Measurements from ENCODE around the gene SLF2. TPM values are rescaled to one million over a fixed set of nuclear protein-coding genes. Genes with fewer than 3 reads are reported as not detected.
"Not testable (repeated sequence)": the region's sequence is repeated elsewhere in the genome, so short reads cannot be mapped to it uniquely, and the experiment has no call there.

Gene SLF2
- total RNA-seq, 1 donor from 2014 or later, result 81.5 TPM

DNA sequence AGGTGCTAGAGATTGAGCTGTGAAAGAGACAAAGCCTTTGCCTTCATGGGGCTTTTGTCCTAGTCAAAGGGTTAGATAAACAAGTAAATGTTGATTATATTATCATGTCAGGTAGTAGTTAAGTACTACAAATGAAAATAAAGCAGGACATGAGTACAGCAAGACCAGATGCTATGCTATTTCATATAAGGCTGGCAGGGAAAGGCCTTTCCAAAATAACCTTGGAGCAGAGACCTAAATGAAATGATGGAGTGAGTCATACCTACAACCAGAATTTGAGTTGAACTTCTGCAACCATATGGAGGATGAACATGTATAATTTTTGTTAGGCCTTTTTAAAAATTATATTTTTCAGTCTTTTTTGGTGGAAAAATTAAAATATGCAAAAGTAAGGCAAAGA, 33.0 kb downstream of the SLF2 start:
- no peak for DNase-seq (ENCODE audit: low read depth)

DNA sequence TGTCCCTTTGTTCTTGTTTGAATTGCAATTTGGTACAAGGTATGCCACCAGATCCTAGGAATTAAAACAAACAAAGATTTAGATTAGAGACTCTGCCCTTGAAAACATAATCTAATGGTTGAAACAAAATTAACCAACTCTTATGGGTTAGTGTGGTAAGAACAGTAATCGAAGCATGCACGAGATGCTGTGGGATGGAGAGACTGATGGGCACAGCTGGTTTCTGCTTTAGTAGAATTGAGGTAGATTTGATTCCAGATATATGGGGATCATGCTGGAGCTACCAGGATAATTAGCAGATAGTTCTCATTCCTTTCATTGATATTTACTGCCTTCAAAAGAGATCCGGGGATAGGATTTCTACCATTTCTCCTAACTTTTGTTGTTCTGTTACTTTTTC, 36.2 kb downstream of the SLF2 start:
- DNase-seq (ENCODE audit: low read depth), result peak; percentile 67

DNA sequence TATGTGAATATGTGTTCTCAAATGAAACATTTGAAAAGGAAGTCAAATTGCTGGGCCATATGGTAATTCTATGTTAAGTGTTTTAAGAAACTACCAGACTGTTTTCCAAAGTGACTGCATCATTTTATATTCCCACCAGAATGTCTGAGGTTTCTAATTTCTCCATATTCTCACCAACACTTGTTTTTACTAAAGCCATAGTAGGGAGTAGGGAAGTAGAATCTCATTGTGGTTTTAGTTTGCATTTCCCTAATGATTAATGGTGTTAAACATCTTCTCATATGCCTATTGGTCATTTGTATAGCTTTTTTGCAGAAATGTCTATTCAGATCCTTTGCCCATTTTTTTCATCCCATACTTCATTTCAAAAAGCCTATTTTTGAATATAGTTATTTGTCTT, 47.5 kb downstream of the SLF2 start:
- no peak for DNase-seq (ENCODE audit: low read depth)

DNA sequence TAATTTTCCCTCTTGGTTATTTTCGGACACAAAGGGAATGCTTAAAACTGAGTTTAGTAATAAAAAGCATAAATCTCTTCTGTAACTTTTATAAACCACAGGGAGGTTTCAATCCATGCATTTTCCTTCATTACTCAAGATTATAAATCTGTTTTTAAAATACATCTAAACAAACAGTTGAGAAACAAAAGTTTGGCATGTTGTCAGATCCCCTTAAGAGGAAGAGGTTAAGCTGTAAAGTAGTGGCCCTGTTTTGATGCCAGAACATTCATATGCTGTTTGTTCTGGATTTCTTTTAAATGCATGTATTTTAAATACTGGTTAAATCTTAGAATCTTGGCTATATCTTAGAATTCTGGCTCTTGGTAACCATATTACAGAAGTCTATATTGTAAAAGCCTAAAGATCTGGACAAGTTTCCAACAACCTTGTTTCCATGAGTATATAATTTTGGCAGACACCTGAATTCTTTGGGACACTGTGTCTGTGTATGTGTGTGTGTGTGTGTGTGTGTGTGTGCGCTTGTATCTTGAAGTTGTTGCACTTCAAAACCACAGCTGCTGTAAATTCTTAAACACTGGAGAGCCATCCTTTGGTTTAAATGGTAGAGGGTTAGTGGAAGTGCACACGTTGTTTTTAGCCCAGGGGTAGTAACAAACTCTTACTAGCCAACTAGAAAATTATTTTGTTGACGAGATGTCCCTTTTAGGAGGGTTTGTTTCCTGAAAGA, 49.8 kb downstream of the SLF2 start:
- no peak for DNase-seq (ENCODE audit: low read depth)

DNA sequence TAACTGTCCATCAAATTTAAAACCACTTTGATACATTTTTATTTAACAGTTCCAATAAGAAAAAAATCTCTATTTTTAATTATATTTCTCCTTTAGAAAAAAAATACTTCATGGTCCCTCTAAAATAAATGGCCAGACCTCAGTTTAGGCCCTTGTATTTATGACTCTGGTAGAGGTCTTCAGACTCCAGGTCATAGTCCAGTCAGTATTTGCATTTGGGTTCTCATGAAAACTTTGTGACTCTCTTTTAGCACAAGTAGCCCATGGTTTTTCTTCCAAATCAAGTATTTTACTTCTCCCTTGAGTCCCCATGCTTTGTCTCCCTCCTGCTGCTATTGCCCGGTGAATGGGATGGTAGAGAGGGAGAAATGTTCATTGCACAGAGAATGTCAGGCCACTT, 51.1 kb downstream of the SLF2 start:
- DNase-seq (ENCODE audit: low read depth), result no peak

DNA sequence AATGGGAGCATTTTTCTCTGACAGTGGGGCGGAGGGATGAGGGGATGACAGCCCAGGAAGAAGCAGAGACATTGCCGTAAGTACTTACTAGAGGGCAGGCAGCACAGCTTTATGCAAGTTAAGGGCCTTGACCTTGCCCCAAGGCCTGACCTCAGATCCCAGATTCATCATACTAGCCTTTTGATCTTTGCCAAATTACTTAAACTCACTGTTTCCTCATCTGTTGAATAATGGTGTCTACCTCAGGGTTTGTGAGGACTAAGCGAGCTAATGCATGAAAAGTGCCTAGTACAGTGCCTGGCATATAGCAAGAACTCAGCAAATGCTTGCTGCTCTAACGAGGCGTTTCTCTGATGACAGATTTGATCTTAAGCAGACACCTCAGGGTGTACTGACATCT, 53.1 kb downstream of the SLF2 start:
- DNase-seq (ENCODE audit: low read depth), result no peak

DNA sequence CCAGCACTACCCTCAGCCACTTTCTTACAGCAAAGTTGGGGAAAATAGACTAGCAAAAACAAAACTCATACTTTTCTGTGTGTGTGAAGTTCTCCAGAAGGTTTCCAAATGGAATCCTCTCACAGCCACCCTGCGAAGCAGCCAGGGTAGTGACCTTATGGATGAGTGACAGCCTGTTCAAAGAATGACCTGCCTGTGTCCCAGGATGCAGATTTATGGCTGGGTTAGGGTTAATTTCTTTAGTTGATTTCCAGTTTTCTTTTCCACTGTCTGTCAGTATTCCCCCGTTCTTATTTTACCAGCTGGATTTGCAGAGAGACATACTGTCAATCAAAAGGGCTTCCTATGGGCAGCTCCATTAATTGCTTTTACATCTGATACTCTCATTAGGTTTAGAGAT, 54.1 kb downstream of the SLF2 start:
- DNase-seq (ENCODE audit: low read depth), result no peak

DNA sequence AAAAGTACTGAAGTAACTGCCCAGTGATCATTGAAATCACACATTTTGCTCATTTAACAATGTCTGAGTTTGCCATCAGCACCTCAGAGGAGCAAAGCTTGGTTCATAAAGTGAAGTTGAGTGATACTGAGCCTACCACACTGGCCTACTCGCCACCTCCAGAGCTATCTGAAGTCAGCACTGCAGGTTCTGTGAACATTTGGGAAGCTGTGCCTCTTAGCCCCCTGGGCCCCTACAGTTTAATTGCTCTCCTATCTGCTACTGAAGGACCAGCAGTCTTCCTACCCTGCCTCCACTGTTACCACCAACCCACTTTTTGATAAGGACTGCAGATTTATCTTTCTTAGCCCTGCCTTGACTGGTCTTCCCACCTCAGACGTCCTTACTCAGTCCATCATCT, 54.6 kb downstream of the SLF2 start:
- DNase-seq (ENCODE audit: low read depth), result no peak

DNA sequence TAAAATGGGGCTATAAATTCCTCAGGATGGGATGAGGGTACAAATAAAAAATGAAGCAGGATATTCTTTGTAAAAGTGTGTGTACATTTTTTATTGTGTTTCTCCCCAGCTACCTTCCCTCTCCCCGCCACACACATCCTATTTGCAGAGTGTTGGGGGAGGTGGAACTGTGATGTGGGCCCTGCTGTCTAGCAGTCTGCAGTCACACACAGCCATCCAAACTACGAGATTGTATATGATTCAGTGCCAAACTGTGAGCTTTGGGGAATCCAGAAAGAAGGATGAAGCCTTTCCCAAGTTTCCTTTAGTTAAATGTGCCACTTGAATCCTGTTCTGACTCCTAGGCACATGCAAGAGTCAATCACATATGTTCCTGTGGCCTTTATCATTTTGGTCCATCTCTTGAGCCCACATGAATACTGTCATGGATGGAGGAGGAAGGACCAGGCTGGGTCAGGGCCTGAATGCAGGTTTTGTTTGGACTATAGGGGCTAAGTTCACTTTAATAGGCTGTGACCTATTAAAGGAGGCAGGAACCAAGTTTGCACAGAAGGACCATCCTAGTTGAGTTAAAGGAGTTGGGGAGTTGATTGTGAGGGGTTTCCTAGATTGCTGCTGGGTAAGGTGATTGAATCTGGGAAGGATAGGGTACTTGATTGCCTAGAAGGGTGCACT, 55.4 kb downstream of the SLF2 start:
- DNase-seq (ENCODE audit: low read depth), result no peak

DNA sequence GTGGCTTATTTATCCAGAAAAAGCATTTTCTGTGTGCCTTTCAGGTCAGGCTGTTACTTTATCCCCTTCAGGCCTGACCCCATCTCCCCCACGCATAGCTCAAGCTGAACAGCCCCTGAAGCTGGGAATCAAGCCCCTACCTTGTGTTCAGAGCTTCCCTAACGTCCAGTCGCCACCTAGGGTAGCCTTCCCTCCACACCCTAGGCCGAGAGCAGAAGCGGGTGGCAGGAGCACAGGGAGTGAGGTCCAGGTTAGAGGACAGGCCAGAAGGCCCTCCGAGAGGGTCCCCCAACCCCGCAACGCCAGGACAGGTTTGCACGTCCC, 56.1 kb downstream of the SLF2 start:
- DNase-seq (ENCODE audit: low read depth), result no peak

DNA sequence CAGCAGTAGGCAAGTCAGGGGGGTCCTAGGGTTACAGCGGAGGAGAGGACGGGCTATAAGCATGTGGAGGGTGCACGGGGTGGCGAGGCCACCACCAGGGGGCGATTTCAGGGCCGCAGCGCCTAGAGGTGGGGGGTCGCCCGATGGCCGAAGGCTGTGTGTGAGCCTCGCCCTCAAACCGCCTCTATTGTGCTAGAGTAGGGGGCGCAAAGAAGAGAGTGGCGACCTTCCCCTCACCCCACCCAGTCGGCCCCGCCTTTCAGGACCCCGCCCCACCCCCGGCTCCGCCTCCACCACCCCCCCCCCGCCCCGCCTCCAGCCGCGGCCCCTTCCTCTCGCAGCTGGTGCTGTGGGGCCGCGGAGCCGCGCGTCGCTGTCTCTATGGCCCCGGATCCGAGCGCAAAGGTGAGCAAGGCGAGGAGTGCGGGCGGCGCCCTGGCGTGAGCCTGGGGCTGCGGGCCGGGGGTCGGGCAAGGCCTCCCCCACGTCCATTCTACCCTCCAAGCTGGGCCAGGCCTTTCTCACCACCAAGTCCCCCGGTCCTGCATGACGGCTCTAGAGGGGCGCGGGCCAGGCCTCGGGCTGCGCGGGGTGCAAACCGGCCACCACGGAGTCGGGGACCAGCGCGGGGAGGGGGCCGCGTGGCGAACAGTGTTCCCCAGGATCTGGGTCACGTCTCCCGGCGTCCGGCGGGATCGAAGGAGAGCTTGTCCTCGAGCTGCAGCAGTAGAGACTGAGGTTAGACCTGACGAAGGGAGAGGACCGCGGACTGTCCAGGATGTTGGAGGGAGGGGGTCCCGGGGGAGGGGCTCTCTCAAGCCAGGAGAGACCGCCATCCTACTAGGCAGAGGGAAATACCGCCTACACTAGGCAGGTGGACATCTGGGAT, 56.7 kb downstream of the SLF2 start, which contains the start of gene SEMA4G:
SEMA4G (plus strand) TSS at position 318 of the 889 bp plus-strand sequence. CDS start 3,409 bp downstream, outside the sequence.
- DNase-seq (ENCODE audit: low read depth), result peak; percentile 38

DNA sequence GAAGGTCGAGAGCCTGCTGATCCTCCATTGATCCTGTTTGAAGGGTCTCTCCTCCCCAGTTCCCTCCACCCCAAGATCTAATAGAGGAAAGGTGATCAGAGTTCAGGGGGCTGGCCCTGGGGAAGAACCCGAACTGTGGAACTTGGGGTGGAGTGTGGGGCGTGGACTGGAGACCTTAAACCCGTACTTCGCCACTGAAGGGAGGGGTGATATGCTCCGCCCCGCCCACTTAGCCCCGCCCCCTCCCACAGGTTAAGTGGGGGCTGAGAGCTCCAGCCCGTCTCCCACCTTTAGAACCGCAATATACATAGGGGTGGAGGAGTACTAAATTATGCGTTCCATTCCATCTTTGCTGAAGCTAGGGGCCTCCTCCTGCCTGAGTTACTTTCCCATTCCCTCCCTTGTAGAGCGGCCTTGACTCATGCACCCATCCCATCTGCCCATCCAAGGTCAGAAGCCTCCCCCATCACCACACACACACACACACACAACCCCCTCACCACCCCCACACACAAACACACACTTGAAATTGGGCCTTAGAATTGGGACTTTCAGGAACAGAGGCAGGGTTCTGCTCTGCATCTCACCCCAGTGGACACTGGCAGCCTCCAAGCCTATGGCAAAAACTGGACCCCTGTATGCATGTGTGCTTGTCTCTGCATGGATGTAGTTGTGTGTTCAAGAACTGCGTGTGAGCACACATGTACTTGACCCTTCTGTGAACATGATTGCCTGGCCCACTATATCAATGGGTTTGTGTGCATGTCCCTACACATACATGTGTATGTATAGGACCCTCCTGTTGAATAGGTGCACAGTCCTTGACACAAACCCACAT, 57.5 kb downstream of the SLF2 start:
- no peak for DNase-seq (ENCODE audit: low read depth)

DNA sequence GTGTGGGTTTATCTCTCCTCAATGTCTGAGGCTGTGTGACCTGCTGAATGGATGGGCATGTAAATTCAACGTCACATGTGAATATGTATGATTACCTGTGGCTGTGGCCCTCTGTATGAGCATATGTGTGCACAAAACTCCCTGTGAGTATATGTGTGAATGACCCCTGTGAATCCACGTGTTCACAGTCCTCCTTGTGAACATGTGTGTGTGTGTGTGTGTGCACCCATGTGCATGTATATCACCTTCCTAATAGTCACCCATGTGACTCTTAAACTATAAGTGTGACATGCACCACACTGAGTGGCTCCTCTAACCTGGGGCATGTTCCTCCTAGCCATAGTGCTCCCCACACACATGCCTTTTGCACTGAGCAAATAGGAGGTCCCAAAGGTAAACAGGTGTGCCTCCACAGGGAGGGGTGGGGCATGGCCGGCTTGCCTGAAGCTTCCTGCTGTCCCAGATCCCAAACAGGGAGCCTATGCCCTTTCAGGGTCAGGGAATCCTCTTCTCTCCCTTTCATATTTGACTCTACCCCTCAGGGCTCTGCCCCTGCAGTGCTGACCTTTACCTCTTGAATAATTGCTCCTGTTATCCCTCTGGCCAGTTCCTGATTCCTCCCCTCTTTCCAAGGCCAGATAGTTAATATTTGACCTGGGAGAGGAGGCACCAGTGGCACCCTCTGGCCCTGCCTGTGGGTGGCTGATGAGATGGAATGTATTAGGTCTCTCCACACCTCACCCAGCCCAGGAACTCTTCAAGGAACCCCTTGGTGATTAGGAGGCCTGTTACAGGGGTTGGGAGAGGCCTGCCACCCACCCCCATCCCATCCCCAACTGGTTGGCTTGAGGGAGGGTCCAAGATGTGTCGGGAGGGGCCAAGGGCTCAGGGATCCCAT, 58.4 kb downstream of the SLF2 start:
- DNase-seq (ENCODE audit: low read depth), result no peak

DNA sequence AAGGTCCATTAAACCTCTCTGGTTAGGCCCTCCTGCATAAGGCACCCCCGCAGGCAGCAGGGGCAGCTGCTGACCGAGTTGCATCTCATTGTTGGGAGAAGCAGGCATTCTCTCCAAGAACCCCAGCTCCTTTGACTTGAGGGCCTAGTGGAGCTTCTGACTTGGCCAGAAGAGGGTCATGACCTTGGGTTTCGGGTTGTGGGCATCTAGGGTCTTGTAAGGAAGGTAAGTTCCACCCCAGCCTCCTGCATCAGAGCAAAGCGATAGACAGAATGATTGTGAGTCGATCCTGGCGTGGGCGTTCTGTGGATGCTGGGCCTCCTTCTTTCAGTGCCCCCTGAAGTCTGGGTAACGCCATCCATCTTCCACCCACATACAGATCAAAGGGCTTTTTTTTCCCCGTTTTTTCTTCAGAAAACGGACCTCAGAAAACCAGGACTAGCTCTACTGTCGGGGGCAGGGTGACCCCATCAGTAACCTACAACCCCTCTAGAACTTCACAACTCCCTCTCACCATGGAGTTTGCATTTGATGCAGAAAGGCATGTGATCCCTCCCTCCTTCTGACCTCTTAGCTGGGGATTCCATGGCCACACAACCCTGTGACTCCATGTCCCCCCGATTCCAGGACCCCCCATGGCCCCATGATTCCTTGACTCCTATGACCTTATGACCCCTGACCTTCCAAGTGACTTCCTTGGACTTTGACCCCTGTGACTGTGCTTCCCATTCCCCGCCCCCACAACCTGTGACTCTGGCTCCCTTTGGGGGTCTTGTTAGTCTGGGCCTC, 59.5 kb downstream of the SLF2 start:
- no peak for DNase-seq (ENCODE audit: low read depth)

DNA sequence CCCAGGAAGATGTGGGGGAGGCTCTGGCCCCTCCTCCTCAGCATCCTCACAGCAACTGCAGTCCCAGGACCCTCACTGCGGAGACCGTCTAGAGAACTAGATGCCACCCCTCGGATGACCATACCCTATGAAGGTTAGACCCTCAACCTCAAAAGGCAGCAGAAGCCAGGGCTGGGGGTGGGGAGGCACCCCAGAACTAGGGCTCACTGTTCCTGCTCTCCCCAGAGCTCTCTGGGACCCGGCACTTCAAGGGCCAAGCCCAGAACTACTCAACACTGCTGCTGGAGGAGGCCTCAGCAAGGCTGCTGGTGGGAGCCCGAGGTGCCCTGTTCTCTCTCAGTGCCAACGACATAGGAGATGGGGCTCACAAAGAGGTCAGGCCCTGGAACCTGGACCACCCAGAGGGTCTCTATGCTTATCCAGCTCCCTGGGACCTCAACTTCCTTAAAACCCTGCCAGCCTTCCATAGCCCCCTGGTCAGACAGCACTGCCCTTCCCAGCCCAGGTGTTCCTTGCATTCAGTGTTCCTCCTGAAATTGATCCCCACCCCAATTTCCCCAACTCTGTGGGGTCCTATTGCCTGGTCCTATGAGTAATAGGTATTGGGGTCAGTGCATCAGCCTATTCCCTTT, 60.3 kb downstream of the SLF2 start:
- no peak for DNase-seq (ENCODE audit: low read depth)

DNA sequence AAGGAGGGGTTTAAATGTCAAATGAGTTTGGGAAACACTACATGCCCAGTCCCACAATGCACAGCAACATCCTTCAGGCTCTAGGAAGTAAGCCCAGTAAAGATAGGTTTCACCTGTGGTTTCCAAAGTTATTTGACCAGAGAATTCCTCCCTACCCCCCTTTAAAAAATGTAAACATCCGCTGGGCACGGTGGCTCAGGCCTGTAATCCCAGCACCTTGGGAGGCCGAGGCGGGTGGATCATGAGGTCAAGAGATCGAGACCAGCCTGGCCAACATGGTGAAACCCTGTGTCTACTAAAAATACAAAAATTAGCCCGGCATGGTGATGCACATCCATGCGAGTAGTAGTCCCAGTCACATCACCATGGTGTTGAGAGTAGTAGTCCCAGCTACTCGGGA, 62.6 kb downstream of the SLF2 start:
- DNase-seq (ENCODE audit: low read depth), result not testable (repeated sequence)

DNA sequence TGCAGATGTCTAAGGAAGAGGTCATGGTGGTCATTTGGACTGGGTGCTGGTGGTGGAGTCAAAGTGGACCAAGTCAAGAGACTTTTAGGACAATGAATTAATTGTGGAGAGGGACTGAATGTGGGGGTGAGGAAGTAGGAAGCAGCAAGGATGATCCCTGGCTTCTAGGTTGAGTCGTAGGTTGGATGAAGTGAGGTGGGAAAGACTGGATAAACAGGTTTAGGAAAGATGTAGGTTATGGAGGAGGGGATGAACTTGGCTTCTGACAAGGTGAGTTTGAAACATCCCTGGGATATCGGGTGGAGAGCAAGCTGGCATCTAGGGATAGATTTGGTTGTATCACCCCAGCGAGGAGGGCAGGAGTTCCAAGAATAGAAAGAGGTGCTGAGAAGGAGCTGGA, 64.1 kb downstream of the SLF2 start:
- no peak for DNase-seq (ENCODE audit: low read depth)

DNA sequence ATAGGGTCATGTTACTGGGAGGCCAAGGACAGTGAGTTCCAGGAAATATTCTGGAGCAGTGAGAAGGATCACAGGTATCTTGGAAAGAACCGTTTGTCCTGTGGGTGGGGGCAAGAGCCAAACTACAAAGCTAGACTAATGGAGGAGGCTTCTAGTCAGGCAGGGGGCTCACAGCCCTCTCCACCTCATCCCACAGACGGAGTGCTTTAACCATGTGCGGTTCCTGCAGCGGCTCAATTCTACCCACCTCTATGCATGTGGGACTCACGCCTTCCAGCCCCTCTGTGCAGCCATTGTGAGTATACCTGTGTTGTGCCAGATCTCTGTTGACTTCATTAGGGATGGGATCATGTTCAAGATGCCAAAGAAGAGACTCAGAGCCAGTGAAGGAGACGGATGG, 64.7 kb downstream of the SLF2 start:
- no peak for DNase-seq (ENCODE audit: low read depth)

Data from myocyte (in vitro differentiated cells).